Suprapubic skin (tissue), 4 donors: ENCODE data around the gene DAGLA. TPM values are rescaled to one million over a fixed set of nuclear protein-coding genes. Genes with fewer than 3 reads are reported as not detected.

Experiments used
- DNase-seq, 2 donors: peaks; one replicate each; pipeline ENCODE4 v3.0.0-alpha.2; 2019; ENCODE audit warnings: low spot score in 2 of 2
- H3K27ac ChIP-seq: fragments of 200-600 bp; sonication (generic); one replicate; pipeline ENCODE4 v1.5.1; 2019
- H3K27me3 ChIP-seq: fragments of 200-600 bp; sonication (generic); one replicate; pipeline ENCODE4 v1.5.1; 2019
- H3K36me3 ChIP-seq: fragments of 200-600 bp; sonication (generic); one replicate; pipeline ENCODE4 v1.5.1; 2019
- H3K4me1 ChIP-seq: fragments of 200-600 bp; sonication (generic); one replicate; pipeline ENCODE4 v1.5.1; 2019
- H3K4me3 ChIP-seq: fragments of 200-600 bp; sonication (generic); one replicate; pipeline ENCODE4 v1.5.1; 2019; ENCODE audit warnings: mild to moderate bottlenecking
- H3K9me3 ChIP-seq: fragments of 200-600 bp; sonication (generic); one replicate; pipeline ENCODE4 v1.5.1; 2019
- EP300 ChIP-seq: sonication (generic); formaldehyde crosslinking; IDR thresholded peaks from one replicate; pipeline ENCODE4 v1.6.1; 2017; ENCODE audit warnings: antibody characterized with exemption
- POLR2A ChIP-seq, 2 donors: fragments of 450-650 bp; IDR thresholded peaks; one replicate each; pipeline ENCODE4 v1.6.1; 2017; ENCODE audit warnings: antibody characterized with exemption in 2 of 2, mild to moderate bottlenecking in 2 of 2, moderate library complexity in 2 of 2
- POLR2AphosphoS5 ChIP-seq, 3 donors: sonication (generic); formaldehyde crosslinking; IDR thresholded peaks; one replicate each; pipeline ENCODE4 v1.6.1; 2017; ENCODE audit warnings: antibody characterized with exemption in 3 of 3
- WGBS: methylation state at CpG from one replicate; pipeline ENCODE4 v1.1.5; 2018; 5-methylcytosine and 5-hydroxymethylcytosine counted together
- total RNA-seq, 4 donors: library from RNA; depleted of rRNA; stranded (reverse); fragments of >200 nt; gene quantifications; one replicate each; pipeline ENCODE4 v1.1.0, GENCODE V29; 2016
- TF ChIP-seq, protein P1 (sequence below), 2 donors: fragments of 200-600 bp in 1 of 2; fragments of 450-650 bp in 1 of 2; sonication (generic) in 1 of 2; IDR thresholded peaks; one replicate each; pipeline ENCODE4 v1.5.1; 2016 to 2019; ENCODE audit warnings: antibody characterized with exemption in 2 of 2, mild to moderate bottlenecking in 1 of 2, moderate library complexity in 1 of 2

DAGLA gene
- total RNA-seq, 4 donors from 2014 or later, result 0.64 to 1.2 (median 0.87) TPM

DNA sequence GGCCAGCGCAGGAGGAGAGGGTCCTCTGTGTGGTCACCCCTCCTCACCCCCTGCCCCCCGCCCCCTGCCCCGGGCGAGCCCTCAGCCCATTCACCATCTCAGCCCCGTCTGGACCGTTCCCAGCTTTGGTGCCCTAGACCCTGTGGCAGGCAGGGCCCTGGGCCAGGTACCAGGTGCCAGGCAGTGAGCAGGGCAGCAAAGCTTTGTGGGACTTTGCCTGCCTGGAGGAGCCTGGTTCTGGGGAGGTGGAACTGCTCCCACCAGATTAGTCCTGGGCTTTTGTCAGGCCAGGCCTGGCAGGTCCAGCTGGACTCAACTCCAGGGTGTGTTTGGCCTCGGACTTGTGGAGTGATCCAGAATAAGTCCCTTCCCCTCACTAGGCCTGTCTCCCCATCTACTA, 58.6 kb downstream of the DAGLA start:
- Histone ChIP-seq H3K4me3 (no peak overlapping the region), H3K27me3 (peaks cover 2% of the 10 kb centered on the region), H3K27ac (no peak overlapping the region), H3K9me3 (no peaks in the 10 kb centered on the region), H3K4me1 (peaks cover 3% of the 10 kb centered on the region), H3K36me3 (peaks cover 45% of the 10 kb centered on the region)
- no peak for DNase-seq
- TF ChIP-seq POLR2AphosphoS5 (IDR thresholded peaks at IDR 0.05) (no peak), EP300 (no peak), POLR2A (IDR thresholded peaks at IDR 0.05) (no peak)
- TF ChIP-seq, protein P1, sequence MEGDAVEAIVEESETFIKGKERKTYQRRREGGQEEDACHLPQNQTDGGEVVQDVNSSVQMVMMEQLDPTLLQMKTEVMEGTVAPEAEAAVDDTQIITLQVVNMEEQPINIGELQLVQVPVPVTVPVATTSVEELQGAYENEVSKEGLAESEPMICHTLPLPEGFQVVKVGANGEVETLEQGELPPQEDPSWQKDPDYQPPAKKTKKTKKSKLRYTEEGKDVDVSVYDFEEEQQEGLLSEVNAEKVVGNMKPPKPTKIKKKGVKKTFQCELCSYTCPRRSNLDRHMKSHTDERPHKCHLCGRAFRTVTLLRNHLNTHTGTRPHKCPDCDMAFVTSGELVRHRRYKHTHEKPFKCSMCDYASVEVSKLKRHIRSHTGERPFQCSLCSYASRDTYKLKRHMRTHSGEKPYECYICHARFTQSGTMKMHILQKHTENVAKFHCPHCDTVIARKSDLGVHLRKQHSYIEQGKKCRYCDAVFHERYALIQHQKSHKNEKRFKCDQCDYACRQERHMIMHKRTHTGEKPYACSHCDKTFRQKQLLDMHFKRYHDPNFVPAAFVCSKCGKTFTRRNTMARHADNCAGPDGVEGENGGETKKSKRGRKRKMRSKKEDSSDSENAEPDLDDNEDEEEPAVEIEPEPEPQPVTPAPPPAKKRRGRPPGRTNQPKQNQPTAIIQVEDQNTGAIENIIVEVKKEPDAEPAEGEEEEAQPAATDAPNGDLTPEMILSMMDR (IDR thresholded peaks at IDR 0.05), result no peak
- no CpG with 5 or more reads among the region's 7 CpGs for WGBS

DNA sequence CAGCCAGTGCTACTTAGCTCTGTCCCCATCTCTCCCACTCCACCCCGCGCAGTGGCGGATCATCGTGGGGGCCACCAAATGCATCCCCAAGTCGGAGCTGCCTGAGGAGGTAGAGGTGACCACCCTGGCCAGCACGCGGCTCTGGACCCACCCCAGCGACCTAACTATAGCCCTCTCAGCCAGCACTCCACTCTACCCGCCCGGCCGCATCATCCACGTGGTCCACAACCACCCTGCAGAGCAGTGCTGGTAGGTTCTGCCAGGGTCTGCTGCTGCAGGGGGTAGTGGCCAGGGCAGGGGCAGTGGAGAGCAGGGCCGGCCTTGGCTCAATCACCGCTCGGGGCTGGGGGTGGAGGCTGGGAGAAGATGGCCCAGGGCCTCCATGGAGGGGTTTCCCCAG, 59.2 kb downstream of the DAGLA start:
- WGBS, result 86% methylated on average over 11 of the region's 15 CpGs
- DNase-seq, result no peak
- peaks cover 51% of the 10 kb centered on the region for H3K36me3 ChIP-seq
- H3K27ac ChIP-seq, result no peak overlapping the region
- no peak overlapping the region for H3K4me3 ChIP-seq
- H3K27me3 ChIP-seq, result peaks cover 2% of the 10 kb centered on the region
- H3K9me3 ChIP-seq, result no peaks in the 10 kb centered on the region
- no peak for TF ChIP-seq POLR2A (IDR thresholded peaks at IDR 0.05)
- no peak for TF ChIP-seq POLR2AphosphoS5 (IDR thresholded peaks at IDR 0.05)
- TF ChIP-seq EP300, result no peak
- peaks cover 3% of the 10 kb centered on the region for H3K4me1 ChIP-seq

DNA sequence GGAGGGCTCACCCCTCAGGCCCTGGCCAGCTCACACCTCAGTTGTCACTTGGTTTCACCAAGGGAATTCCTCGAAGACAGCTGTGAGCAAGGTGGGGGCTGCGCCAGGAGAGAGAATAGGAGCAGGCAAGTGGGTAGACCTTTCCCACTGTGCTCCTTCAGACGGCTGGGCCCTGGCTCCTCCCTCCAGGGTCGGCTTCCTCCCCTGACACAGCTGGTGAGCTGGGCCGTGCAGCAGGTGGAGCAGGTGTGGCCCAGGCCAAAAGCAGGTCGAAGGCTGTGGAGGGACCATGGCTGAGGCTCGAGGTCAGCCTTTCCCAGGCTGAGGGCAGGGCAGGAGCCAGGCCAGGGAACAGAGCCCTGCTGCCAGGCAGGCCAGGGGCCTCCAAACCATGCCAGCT, 59.8 kb downstream of the DAGLA start:
- no peak for TF ChIP-seq POLR2AphosphoS5 (IDR thresholded peaks at IDR 0.05)
- no peak for TF ChIP-seq POLR2A (IDR thresholded peaks at IDR 0.05)
- TF ChIP-seq, protein P1 (IDR thresholded peaks at IDR 0.05), result no peak
- TF ChIP-seq EP300, result no peak
- H3K27me3 ChIP-seq, result peaks cover 2% of the 10 kb centered on the region
- no peak overlapping the region for H3K4me3 ChIP-seq
- no peaks in the 10 kb centered on the region for H3K9me3 ChIP-seq
- peaks cover 3% of the 10 kb centered on the region for H3K4me1 ChIP-seq
- H3K36me3 ChIP-seq, result peaks cover 51% of the 10 kb centered on the region
- H3K27ac ChIP-seq, result no peak overlapping the region
- no peak for DNase-seq
- 73% methylated on average over 4 of the region's 7 CpGs for WGBS

DNA sequence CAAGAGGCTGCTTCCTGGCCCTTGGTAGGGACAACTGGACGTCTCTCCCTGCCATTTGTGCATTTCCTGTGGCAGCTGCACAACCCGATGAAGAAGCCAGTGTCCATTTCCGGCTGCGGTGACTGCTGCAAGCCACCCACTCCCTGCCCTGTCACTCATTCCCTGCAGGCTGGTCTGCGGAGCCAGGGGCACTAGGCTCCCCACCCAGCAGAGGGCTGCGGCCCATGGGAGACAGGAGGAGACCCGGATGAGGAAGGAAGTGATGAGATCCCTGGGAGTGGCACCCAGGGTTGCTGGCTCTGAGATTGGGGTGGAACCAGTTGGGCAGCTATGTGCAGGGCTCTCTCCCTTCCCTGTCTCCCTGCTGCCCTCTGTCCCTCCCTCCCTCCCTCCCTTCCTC, 62.2 kb downstream of the DAGLA start:
- H3K4me1 ChIP-seq, result peaks cover 4% of the 10 kb centered on the region
- no peak for TF ChIP-seq EP300
- TF ChIP-seq POLR2AphosphoS5 (IDR thresholded peaks at IDR 0.05), result no peak
- no peak for TF ChIP-seq POLR2A (IDR thresholded peaks at IDR 0.05)
- TF ChIP-seq, protein P1 (IDR thresholded peaks at IDR 0.05), result no peak
- no peak overlapping the region for H3K27ac ChIP-seq
- DNase-seq, result no peak
- H3K27me3 ChIP-seq, result peaks cover 2% of the 10 kb centered on the region
- H3K9me3 ChIP-seq, result no peaks in the 10 kb centered on the region
- 65% methylated on average over 6 of the region's 7 CpGs for WGBS
- peaks cover 32% of the 10 kb centered on the region for H3K36me3 ChIP-seq
- no peak overlapping the region for H3K4me3 ChIP-seq

DNA sequence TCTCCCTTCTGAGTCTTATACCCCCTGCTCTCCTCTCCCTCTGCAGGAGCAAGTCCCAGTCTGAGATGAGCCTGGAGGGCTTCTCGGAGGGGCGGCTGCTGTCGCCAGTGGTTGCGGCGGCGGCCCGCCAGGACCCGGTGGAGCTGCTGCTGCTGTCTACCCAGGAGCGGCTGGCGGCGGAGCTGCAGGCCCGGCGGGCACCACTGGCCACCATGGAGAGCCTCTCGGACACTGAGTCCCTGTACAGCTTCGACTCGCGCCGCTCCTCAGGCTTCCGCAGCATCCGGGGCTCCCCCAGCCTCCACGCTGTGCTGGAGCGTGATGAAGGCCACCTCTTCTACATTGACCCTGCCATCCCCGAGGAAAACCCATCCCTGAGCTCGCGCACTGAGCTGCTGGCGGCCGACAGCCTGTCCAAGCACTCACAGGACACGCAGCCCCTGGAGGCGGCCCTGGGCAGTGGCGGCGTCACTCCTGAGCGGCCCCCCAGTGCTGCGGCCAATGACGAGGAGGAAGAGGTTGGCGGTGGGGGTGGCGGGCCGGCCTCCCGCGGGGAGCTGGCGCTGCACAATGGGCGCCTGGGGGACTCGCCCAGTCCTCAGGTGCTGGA, 63.4 kb downstream of the DAGLA start:
- Histone ChIP-seq H3K27me3 (no peaks in the 10 kb centered on the region), H3K27ac (no peak overlapping the region), H3K9me3 (no peaks in the 10 kb centered on the region), H3K36me3 (peaks cover 32% of the 10 kb centered on the region), H3K4me1 (peaks cover 10% of the 10 kb centered on the region), H3K4me3 (no peak overlapping the region)
- TF ChIP-seq, protein P1 (IDR thresholded peaks at IDR 0.05), result no peak
- TF ChIP-seq POLR2A (IDR thresholded peaks at IDR 0.05) (no peak), POLR2AphosphoS5 (IDR thresholded peaks at IDR 0.05) (no peak)
- 93% methylated on average over 23 of the region's 42 CpGs for WGBS
- DNase-seq, result no peak

DNA sequence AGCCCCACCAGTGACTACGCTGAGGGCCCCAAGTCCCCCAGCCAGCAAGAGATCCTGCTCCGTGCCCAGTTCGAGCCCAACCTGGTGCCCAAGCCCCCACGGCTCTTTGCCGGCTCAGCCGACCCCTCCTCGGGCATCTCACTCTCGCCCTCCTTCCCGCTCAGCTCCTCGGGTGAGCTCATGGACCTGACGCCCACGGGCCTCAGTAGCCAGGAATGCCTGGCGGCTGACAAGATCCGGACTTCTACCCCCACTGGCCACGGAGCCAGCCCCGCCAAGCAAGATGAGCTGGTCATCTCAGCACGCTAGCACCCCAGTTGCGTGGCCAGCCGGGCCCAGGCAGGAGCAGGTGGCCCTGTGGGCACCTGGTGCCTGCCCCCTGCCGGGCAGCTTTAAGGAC, 64.0 kb downstream of the DAGLA start:
- no peaks in the 10 kb centered on the region for H3K9me3 ChIP-seq
- TF ChIP-seq POLR2AphosphoS5 (IDR thresholded peaks at IDR 0.05), result no peak
- no peak for TF ChIP-seq EP300
- TF ChIP-seq POLR2A (IDR thresholded peaks at IDR 0.05), result no peak
- TF ChIP-seq, protein P1 (IDR thresholded peaks at IDR 0.05), result no peak
- H3K27me3 ChIP-seq, result no peaks in the 10 kb centered on the region
- H3K36me3 ChIP-seq, result peaks cover 32% of the 10 kb centered on the region
- H3K27ac ChIP-seq, result no peak overlapping the region
- no peak for DNase-seq
- no peak overlapping the region for H3K4me3 ChIP-seq
- 95% methylated on average over 11 of the region's 20 CpGs for WGBS
- peaks cover 10% of the 10 kb centered on the region for H3K4me1 ChIP-seq
